Ovary (tissue), 9 donors: ENCODE results near the gene RGR. TPM values are rescaled to one million over a fixed set of nuclear protein-coding genes. Genes with fewer than 3 reads are reported as not detected.

ENCODE experiments used
- DNase-seq, 5 donors: peaks; one replicate each; pipeline ENCODE4 v3.0.0-alpha.2; 2019 to 2020
- H3K27ac ChIP-seq, 2 donors: fragments of 200-600 bp; one replicate each; pipeline versions ENCODE4 v1.5.1 to v1.8.0; 2019 to 2022
- H3K27me3 ChIP-seq: fragments of 200-600 bp; one replicate; pipeline ENCODE4 v1.8.0; 2022
- H3K36me3 ChIP-seq: fragments of 200-600 bp; sonication (generic); one replicate; pipeline ENCODE4 v1.5.1; 2019
- H3K4me1 ChIP-seq: one replicate; pipeline ENCODE4 v1.8.1; 2013; ENCODE audit warnings: mild to moderate bottlenecking, moderate library complexity; ENCODE audit not compliant: insufficient read depth
- H3K4me3 ChIP-seq: fragments of 200-600 bp; sonication (generic); one replicate; pipeline ENCODE4 v1.5.1; 2017
- H3K9me3 ChIP-seq, 2 donors: fragments of 200-600 bp in 1 of 2; sonication (generic) in 1 of 2; one replicate each; pipeline versions ENCODE4 v1.5.1 to v1.8.1; 2013 to 2019; ENCODE audit warnings: mild to moderate bottlenecking in 1 of 2, moderate library complexity in 1 of 2
- EP300 ChIP-seq: sonication (generic); formaldehyde crosslinking; IDR thresholded peaks from one replicate; pipeline ENCODE4 v1.6.1; 2017; ENCODE audit warnings: antibody characterized with exemption
- POLR2A ChIP-seq: fragments of 450-650 bp; IDR thresholded peaks from one replicate; pipeline ENCODE4 v1.6.1; 2017; ENCODE audit warnings: antibody characterized with exemption, mild to moderate bottlenecking, moderate library complexity
- WGBS, 3 donors: extraction: QIAGEN DNeasy Blood & Tissue Kit in 1 of 3; methylation state at CpG; one replicate each; pipeline versions ENCODE4 v1.1.5 to v1.1.7; 2013 to 2017; 5-methylcytosine and 5-hydroxymethylcytosine counted together
- intact Hi-C, 4 donors: fragments of 100-400 bp; cut with DNase I; formaldehyde crosslinking; loops; one replicate each; pipeline versions ENCODE4 v1.11.0 to v1.15.1; 2022 to 2023
- polyA plus RNA-seq, 2 donors: library from polyadenylated mRNA; stranded (reverse); fragments of 200-250 nt in 1 of 2; fragments of 350-450 nt in 1 of 2; fragmentation: Illumina TruSeq in 1 of 2; extraction: RNeasy Lipid Tissue Mini Kit (QIAGEN cat#74804) in 1 of 2; gene quantifications; one replicate each; pipeline ENCODE4 v1.2.3, GENCODE V29; 2013 to 2014
- total RNA-seq, 7 donors: library from RNA; depleted of rRNA in 2 of 7; stranded (reverse); fragments of >200 nt in 2 of 7; fragmentation: NEBNext Ultra II Directional in 3 of 7; extraction: Animal tissue kit (Norgen Biotek cat#: 25700) in 3 of 7; gene quantifications; one replicate each; pipeline versions ENCODE4 v1.1.0 to v1.2.4, GENCODE V29; 2016 to 2023
- TF ChIP-seq, protein P1 (sequence below), 3 donors: fragments of 450-650 bp in 2 of 3; fragments of 200-600 bp in 1 of 3; IDR thresholded peaks; one replicate each; pipeline versions ENCODE4 v1.5.1 to v1.8.0; 2016 to 2022; ENCODE audit warnings: antibody characterized with exemption in 3 of 3, mild to moderate bottlenecking in 1 of 3
- donor health status: DM: no; HTN: no; CAD: no; lungs with moderate emphysema.
- donor health status: DM: no; HTN: no; CAD: no.
- donor health status: Bipolar disorder and iron deficiency.
- donor health status: DM: yes; HTN: yes; CAD: no.
- donor health status: DM: no; HTN: no; CAD: no.
- donor health status: DM: yes; HTN: yes; CAD: no.

Gene RGR
- total and polyA plus RNA-seq, 9 donors, result not detected

DNA sequence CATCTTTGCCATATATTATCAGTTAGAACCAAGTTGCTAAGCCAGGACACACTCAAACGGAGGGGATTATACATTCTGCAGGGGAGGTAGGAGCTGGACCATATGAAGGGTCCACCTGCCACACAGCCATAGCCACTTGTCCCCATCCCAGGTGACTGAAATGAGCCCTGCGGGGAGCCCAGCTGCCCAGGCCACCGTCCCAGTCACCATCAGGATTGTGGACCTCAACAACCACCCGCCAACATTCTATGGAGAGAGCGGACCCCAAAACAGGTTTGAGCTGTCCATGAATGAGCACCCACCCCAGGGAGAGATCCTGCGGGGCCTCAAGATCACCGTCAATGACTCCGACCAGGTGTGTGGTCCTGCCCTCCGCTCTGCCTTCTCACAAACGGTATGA, 36.8 kb upstream of the RGR start:
- Histone ChIP-seq H3K4me3 (no peak overlapping the region), H3K27me3 (no peaks in the 10 kb centered on the region), H3K27ac (no peak overlapping the region), H3K36me3 (no peaks in the 10 kb centered on the region), H3K4me1 (no peaks in the 10 kb centered on the region), H3K9me3 (no peaks in the 10 kb centered on the region)
- WGBS, 3 donors, result 79 to 89% (median 82%) methylated on average over 9 to 10 of the region's 10 CpGs
- intact Hi-C loops, result no loop called here
- TF ChIP-seq, protein P1, sequence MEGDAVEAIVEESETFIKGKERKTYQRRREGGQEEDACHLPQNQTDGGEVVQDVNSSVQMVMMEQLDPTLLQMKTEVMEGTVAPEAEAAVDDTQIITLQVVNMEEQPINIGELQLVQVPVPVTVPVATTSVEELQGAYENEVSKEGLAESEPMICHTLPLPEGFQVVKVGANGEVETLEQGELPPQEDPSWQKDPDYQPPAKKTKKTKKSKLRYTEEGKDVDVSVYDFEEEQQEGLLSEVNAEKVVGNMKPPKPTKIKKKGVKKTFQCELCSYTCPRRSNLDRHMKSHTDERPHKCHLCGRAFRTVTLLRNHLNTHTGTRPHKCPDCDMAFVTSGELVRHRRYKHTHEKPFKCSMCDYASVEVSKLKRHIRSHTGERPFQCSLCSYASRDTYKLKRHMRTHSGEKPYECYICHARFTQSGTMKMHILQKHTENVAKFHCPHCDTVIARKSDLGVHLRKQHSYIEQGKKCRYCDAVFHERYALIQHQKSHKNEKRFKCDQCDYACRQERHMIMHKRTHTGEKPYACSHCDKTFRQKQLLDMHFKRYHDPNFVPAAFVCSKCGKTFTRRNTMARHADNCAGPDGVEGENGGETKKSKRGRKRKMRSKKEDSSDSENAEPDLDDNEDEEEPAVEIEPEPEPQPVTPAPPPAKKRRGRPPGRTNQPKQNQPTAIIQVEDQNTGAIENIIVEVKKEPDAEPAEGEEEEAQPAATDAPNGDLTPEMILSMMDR (IDR thresholded peaks at IDR 0.05), result no peak
- no peak for TF ChIP-seq EP300
- TF ChIP-seq POLR2A, result no peak
- DNase-seq, result no peak

DNA sequence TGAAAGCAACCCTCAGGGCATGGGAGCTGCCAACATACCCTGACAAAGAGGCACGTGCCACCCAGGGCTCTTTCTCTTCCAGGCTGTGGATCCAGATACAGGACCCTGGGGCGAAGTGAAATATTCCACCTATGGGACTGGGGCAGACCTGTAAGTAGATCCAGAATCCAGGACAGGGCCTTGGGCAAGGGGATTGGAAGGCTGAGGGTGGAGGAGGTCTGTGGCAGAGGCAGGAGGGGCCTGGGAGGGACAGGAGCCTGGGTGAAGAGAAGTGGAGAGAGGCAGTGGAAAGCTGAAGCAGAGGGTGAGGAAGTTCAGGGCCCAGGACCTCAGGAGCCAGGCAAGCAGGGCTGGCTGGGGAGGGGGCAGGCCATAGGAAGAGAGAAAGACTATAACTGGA, 33.3 kb upstream of the RGR start:
- Histone ChIP-seq H3K27me3 (no peaks in the 10 kb centered on the region), H3K4me3 (no peak overlapping the region), H3K4me1 (no peaks in the 10 kb centered on the region), H3K36me3 (no peaks in the 10 kb centered on the region), H3K27ac (no peak overlapping the region), H3K9me3 (no peaks in the 10 kb centered on the region)
- DNase-seq, result no peak
- WGBS, 3 donors, result 70 to 75% (median 73%) methylated on average over 2 of the region's 2 CpGs
- TF ChIP-seq POLR2A (no peak), EP300 (no peak)
- TF ChIP-seq, protein P1 (IDR thresholded peaks at IDR 0.05), result no peak
- intact Hi-C loops, result no loop called here

- DNase-seq, result no peak
- Histone ChIP-seq H3K4me3 (no peak overlapping the region), H3K27ac (no peak overlapping the region), H3K4me1 (no peaks in the 10 kb centered on the region), H3K36me3 (no peaks in the 10 kb centered on the region), H3K9me3 (no peaks in the 10 kb centered on the region), H3K27me3 (no peaks in the 10 kb centered on the region)
- no peak for TF ChIP-seq EP300
- TF ChIP-seq, protein P1 (IDR thresholded peaks at IDR 0.05), result no peak
- no peak for TF ChIP-seq POLR2A
- intact Hi-C loops, result no loop called here
- WGBS, 3 donors, result 68 to 86% (median 74%) methylated on average over 5 of the region's 5 CpGs
These were observed 32.8 kb upstream of the RGR start for GRCh38 chr10:84212014-84212413.

DNA sequence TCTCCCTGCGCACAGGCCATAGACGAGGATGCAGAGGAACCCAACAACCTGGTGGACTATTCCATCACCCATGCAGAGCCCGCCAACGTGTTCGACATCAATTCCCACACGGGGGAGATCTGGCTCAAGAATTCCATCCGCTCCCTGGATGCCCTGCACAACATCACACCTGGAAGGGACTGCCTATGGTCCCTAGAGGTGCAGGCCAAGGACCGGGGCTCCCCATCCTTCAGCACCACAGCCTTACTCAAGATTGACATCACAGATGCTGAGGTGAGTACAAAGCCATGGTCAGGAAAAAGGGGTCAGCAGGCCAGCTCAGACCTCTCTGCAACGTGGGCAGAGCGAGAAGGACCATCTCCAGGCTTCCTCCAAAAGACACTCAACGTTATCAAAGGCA, 31.8 kb upstream of the RGR start:
- intact Hi-C loops, result no loop called here
- TF ChIP-seq, protein P1 (IDR thresholded peaks at IDR 0.05), result no peak
- TF ChIP-seq POLR2A (no peak), EP300 (no peak)
- Histone ChIP-seq H3K36me3 (no peaks in the 10 kb centered on the region), H3K27me3 (no peaks in the 10 kb centered on the region), H3K4me3 (no peak overlapping the region), H3K27ac (no peak overlapping the region), H3K4me1 (no peaks in the 10 kb centered on the region), H3K9me3 (no peaks in the 10 kb centered on the region)
- no peak for DNase-seq
- WGBS, 3 donors, result 85 to 88% (median 87%) methylated on average over 11 of the region's 11 CpGs
